OCI-LY7 (cell line): ENCODE data around the gene SNCAIP. TPM values are rescaled to one million over a fixed set of nuclear protein-coding genes. Genes with fewer than 3 reads are reported as not detected.

Source experiments
- BruUV-seq: library from RNA; stranded (reverse); fragments of 400-500 nt; replicated peaks from 2 replicates; lab custom pipeline; 2021; lab: Mats Ljungman, UMichigan
- CTCF ChIA-PET: fragments of 300-600 bp; sonication (Branson Sonifier 250); formaldehyde crosslinking; loops from one replicate; lab custom pipeline; 2022; ENCODE audit warnings: antibody characterized with exemption; ENCODE audit not compliant: unreplicated experiment; lab: Charles Lee
- POLR2A ChIA-PET: fragments of 300-600 bp; sonication (Branson Sonifier 250); formaldehyde crosslinking; loops from one replicate; lab custom pipeline; 2022; ENCODE audit warnings: antibody characterized with exemption; lab: Charles Lee
- DNase-seq: peaks from one replicate; pipeline ENCODE4 v3.0.0-alpha.2; 2015; ENCODE audit warnings: low spot score
- H2AFZ ChIP-seq: fragments of 200-600 bp; sonication (generic), shearing (Covaris generic); 2 replicates; pipeline ENCODE4 v1.6.1; 2014; ENCODE audit warnings: mild to moderate bottlenecking, antibody characterized with exemption, low read length, moderate library complexity
- H3K27ac ChIP-seq: fragments of 200-600 bp; sonication (generic); 2 replicates; pipeline ENCODE4 v1.5.1; 2014; ENCODE audit warnings: mixed run types, low read depth, mild to moderate bottlenecking, moderate library complexity, low read length, inconsistent platforms; ENCODE audit not compliant: poor library complexity, severe bottlenecking
- H3K36me3 ChIP-seq: fragments of 200-600 bp; sonication (generic); 2 replicates; pipeline ENCODE4 v1.6.1; 2014; ENCODE audit warnings: mild to moderate bottlenecking, antibody characterized with exemption, low read length, moderate library complexity, mixed read lengths; ENCODE audit not compliant: insufficient read depth
- H3K4me1 ChIP-seq: fragments of 200-600 bp; sonication (generic); 2 replicates; pipeline ENCODE4 v1.5.1; 2014; ENCODE audit warnings: mild to moderate bottlenecking, low read length; ENCODE audit not compliant: insufficient read depth, poor library complexity, severe bottlenecking
- H3K4me2 ChIP-seq: fragments of 200-600 bp; sonication (generic); 2 replicates; pipeline ENCODE4 v1.6.1; 2014; ENCODE audit warnings: mild to moderate bottlenecking, low read length
- H3K4me3 ChIP-seq: fragments of 200-600 bp; sonication (generic); 2 replicates; pipeline ENCODE4 v1.5.1; 2014; ENCODE audit warnings: mild to moderate bottlenecking, low read depth, low read length; ENCODE audit not compliant: poor library complexity, severe bottlenecking
- H3K79me2 ChIP-seq: fragments of 200-600 bp; sonication (generic); 2 replicates; pipeline ENCODE4 v1.6.1; 2016; ENCODE audit warnings: low read depth, mild to moderate bottlenecking, low read length, moderate library complexity, mixed read lengths; ENCODE audit not compliant: insufficient read depth
- H3K9me2 ChIP-seq: fragments of 200-600 bp; sonication (generic); 2 replicates; pipeline ENCODE4 v1.6.1; 2016; ENCODE audit warnings: mild to moderate bottlenecking, low read length, mixed read lengths; ENCODE audit not compliant: insufficient read depth
- H3K9me3 ChIP-seq: fragments of 200-600 bp; sonication (generic); 2 replicates; pipeline ENCODE4 v1.6.1; 2014; ENCODE audit warnings: mild to moderate bottlenecking, mixed run types, low read length, mixed read lengths
- H4K20me1 ChIP-seq: fragments of 200-600 bp; sonication (generic); 2 replicates; pipeline ENCODE4 v1.6.1; 2014; ENCODE audit warnings: mild to moderate bottlenecking, antibody characterized with exemption, low read length, moderate library complexity, mixed read lengths; ENCODE audit not compliant: insufficient read depth
- EZH2phosphoT487 ChIP-seq: fragments of 200-600 bp; sonication (generic); IDR thresholded peaks from 2 replicates; pipeline ENCODE4 v1.6.1; 2018; ENCODE audit warnings: low read depth, borderline replicate concordance, mild to moderate bottlenecking, mixed run types, antibody characterized with exemption, low read length, moderate library complexity, mixed read lengths
- intact Hi-C: fragments of 100-400 bp; cut with micrococcal nuclease; formaldehyde crosslinking; loops from one replicate; pipeline ENCODE4 v1.10.0; 2022; ENCODE audit not compliant: unreplicated experiment
- total RNA-seq, 2 experiments: library from RNA; depleted of rRNA in 1 of 2; stranded (reverse); fragments of >200 nt in 1 of 2; shearing (Covaris generic) in 1 of 2; gene quantifications; 2 replicates each; pipeline ENCODE4 v1.2.3, GENCODE V29; 2014 to 2022
- TF ChIP-seq, protein P1 (sequence below): fragments of 200-600 bp; sonication (generic); conservative IDR thresholded peaks from 2 replicates; pipeline ENCODE4 v1.5.1; 2014; ENCODE audit warnings: mild to moderate bottlenecking, antibody characterized with exemption, low read length, moderate library complexity, mixed read lengths

The SNCAIP gene
- total RNA-seq, 2 experiments from 2014 or later, result not detected

DNA sequence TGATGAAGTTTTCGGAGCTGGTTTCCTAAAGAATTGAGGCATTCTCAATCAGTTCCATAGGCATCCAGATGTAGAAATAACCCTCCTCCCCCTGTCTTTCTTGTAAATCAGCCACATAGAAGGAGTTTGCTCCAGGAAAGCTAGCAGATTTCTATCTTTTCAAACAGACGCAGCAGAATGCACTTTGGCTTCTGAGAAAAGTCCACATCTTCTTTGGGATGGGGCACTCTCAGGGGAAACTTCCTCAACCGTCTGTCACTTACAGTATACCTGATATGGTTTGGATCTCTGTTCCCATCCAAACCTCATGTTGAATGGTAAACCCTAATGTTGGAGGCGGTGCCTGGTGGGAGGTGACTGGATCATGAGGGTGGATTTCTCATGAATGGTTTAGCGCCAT is 94.1 kb downstream of the SNCAIP start:
- H3K4me1 ChIP-seq, result no peaks in the 10 kb centered on the region
- CTCF ChIA-PET, result no interaction called here
- no peak for TF ChIP-seq EZH2phosphoT487
- TF ChIP-seq, protein P1, sequence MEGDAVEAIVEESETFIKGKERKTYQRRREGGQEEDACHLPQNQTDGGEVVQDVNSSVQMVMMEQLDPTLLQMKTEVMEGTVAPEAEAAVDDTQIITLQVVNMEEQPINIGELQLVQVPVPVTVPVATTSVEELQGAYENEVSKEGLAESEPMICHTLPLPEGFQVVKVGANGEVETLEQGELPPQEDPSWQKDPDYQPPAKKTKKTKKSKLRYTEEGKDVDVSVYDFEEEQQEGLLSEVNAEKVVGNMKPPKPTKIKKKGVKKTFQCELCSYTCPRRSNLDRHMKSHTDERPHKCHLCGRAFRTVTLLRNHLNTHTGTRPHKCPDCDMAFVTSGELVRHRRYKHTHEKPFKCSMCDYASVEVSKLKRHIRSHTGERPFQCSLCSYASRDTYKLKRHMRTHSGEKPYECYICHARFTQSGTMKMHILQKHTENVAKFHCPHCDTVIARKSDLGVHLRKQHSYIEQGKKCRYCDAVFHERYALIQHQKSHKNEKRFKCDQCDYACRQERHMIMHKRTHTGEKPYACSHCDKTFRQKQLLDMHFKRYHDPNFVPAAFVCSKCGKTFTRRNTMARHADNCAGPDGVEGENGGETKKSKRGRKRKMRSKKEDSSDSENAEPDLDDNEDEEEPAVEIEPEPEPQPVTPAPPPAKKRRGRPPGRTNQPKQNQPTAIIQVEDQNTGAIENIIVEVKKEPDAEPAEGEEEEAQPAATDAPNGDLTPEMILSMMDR, result no peak
- H3K79me2 ChIP-seq, result no peaks in the 10 kb centered on the region
- no peaks in the 10 kb centered on the region for H3K9me2 ChIP-seq
- DNase-seq, result no peak
- no TSS peak for BruUV-seq
- no peaks in the 10 kb centered on the region for H3K36me3 ChIP-seq
- POLR2A ChIA-PET, result interaction anchor here (0.7 kb wide), 1 partner anchor 1334 kb away, joined by 3 read pairs; no protein-coding TSS in a partner anchor
- intact Hi-C loops, result no loop called here
- H3K4me2 ChIP-seq, result no peak overlapping the region
- no peak overlapping the region for H3K4me3 ChIP-seq
- no peak overlapping the region for H3K27ac ChIP-seq
- H3K9me3 ChIP-seq, result no peaks in the 10 kb centered on the region
- no peak overlapping the region for H2AFZ ChIP-seq
- no peaks in the 10 kb centered on the region for H4K20me1 ChIP-seq

DNA sequence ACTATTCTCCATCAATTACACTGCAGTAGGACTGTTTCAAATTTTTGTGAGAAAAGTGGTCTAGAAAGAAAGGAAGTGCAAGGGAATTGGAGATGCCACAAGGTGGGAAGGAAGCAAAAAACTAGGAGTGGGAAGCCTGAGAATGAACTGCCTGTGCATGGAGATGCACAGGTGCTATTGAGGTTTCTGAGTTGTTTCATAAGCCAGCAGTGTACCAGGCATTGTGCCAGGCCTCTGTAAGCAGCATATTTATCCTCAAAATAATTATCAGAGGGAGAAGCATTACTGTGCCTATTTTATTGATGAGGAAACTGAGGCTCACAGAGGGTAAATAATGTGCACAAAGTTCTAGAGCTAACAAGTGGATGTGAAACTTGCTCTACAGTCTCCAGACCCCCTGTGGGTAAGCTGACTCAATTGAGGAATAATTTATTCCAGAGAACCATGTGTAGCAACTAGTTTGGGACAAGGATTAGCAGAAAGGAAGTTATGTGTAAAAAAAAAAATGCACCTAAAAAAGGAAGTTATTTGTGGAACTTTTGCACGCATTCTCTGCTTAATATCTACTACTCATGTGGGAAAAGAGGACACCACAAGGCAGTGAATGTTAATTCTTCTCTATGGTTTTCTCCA is 96.7 kb downstream of the SNCAIP start:
- H3K4me1 ChIP-seq, result no peaks in the 10 kb centered on the region
- no peaks in the 10 kb centered on the region for H4K20me1 ChIP-seq
- intact Hi-C loops, result no loop called here
- H3K27ac ChIP-seq, result no peak overlapping the region
- H3K4me3 ChIP-seq, result no peak overlapping the region
- no peaks in the 10 kb centered on the region for H3K79me2 ChIP-seq
- BruUV-seq, result no TSS peak
- no peak for TF ChIP-seq EZH2phosphoT487
- TF ChIP-seq, protein P1, result no peak
- CTCF ChIA-PET, result no interaction called here
- H2AFZ ChIP-seq, result no peak overlapping the region
- H3K4me2 ChIP-seq, result no peak overlapping the region
- H3K9me2 ChIP-seq, result no peaks in the 10 kb centered on the region
- H3K36me3 ChIP-seq, result no peaks in the 10 kb centered on the region
- H3K9me3 ChIP-seq, result no peaks in the 10 kb centered on the region
- DNase-seq, result no peak
- POLR2A ChIA-PET, result no interaction called here

DNA sequence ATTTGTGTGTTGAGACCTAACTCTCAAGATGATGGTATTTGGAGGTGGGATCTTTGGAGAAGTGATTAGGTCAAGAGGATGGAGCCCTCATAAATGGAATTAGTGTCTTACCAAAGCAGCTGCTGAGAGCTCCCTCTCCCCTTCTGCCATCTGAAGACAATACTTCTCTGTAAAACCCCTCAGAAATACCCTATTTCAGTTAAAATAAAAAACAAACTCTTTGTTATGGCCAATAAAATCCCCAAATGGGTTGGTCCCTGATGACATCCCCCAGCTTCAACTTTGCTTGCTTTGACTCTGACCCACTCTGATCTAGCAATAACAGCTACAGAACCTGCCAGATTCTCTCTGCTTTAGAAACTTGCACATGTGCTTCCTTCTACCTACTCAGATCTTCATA is 100.9 kb downstream of the SNCAIP start:
- BruUV-seq, result no TSS peak
- H3K4me3 ChIP-seq, result no peak overlapping the region
- no peak overlapping the region for H3K27ac ChIP-seq
- no peaks in the 10 kb centered on the region for H3K79me2 ChIP-seq
- H4K20me1 ChIP-seq, result no peaks in the 10 kb centered on the region
- TF ChIP-seq, protein P1, result no peak
- TF ChIP-seq EZH2phosphoT487, result no peak
- no peaks in the 10 kb centered on the region for H3K9me3 ChIP-seq
- H3K9me2 ChIP-seq, result no peaks in the 10 kb centered on the region
- no peak overlapping the region for H2AFZ ChIP-seq
- ChIA-PET POLR2A (interaction anchor here (0.6 to 0.9 kb wide), 2 partner anchors 257 to 1314 kb away, joined by 3 read pairs; no protein-coding TSS in a partner anchor), CTCF (no interaction called here)
- no peaks in the 10 kb centered on the region for H3K36me3 ChIP-seq
- intact Hi-C loops, result no loop called here
- DNase-seq, result no peak
- no peak overlapping the region for H3K4me2 ChIP-seq
- no peaks in the 10 kb centered on the region for H3K4me1 ChIP-seq
